MM.1S (cell line): Measurements from ENCODE around the gene PYGB.

Experiments used
- CTCF ChIP-seq: fragments of 300-600 bp; sonication (generic); IDR thresholded peaks from 2 replicates; pipeline ENCODE4 v1.5.1; 2016; ENCODE audit warnings: antibody characterized with exemption, low read length, mixed read lengths
- EZH2 ChIP-seq: fragments of 300-600 bp; sonication (generic); optimal IDR thresholded peaks from 2 replicates; pipeline ENCODE3; 2017; ENCODE audit warnings: low read depth, mild to moderate bottlenecking, antibody characterized with exemption, low read length, mixed read lengths

DNA sequence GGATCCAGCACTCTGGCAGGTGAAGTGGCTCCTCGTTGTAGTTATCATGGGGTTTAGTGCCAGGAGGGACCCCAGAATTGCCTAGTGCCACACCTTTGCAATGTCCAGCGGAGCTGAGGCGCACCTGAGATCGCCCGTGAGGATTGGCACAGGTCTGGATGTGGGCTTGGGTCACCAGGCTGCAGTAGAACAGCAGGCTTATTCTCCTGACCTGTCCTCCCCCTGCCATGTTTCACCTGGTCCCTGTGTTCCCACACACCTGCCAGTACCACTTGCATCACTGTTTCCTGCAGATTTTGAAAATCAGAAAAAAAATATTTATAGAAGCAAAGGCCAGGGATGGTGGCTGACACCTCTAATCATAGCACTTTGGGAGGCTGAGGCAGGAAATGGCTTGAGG lies 35.6 kb upstream of the PYGB start:
- TF ChIP-seq CTCF (no peak), EZH2 (no peak)
